K562 (cell line): ENCODE data around the gene RABGAP1L.

Experiments used
- AFF4 ChIP-seq: sonication (generic); formaldehyde crosslinking; IDR thresholded peaks from 2 replicates; pipeline ENCODE4 v1.8.0; 2023; ENCODE audit warnings: mild to moderate bottlenecking, missing genetic modification reagents
- ARNT ChIP-seq, 2 experiments: fragments of 450-650 bp; IDR thresholded peaks; 2 replicates each; pipeline ENCODE4 v1.6.1; 2016; ENCODE audit warnings: mild to moderate bottlenecking in 1 of 2
- ATF3 ChIP-seq, 2 experiments: fragments of 450-650 bp in 1 of 2; sonication (generic) in 1 of 2; formaldehyde crosslinking in 1 of 2; IDR thresholded peaks in 1 of 2; conservative IDR thresholded peaks in 1 of 2; 2 replicates each; pipeline versions ENCODE4 v1.6.1 to v1.8.1; 2016 to 2023; ENCODE audit warnings: mild to moderate bottlenecking in 2 of 2, moderate library complexity in 2 of 2, inconsistent platforms in 1 of 2, missing genetic modification reagents in 1 of 2
- CTCF ChIP-seq, 3 experiments: IDR thresholded peaks in 2 of 3; conservative IDR thresholded peaks in 1 of 3; 2 replicates each; pipeline ENCODE4 v1.5.1; 2011 to 2012; ENCODE audit warnings: low read length in 3 of 3, mild to moderate bottlenecking in 3 of 3, control low read depth in 2 of 3, improper control_type of control experiment in 1 of 3, inconsistent platforms in 1 of 3, low read depth in 1 of 3, mixed read lengths in 1 of 3, moderate library complexity in 1 of 3; ENCODE audit not compliant: insufficient read depth in 2 of 3
- ELF4 ChIP-seq: fragments of 450-650 bp; formaldehyde crosslinking; IDR thresholded peaks from 2 replicates; pipeline ENCODE4 v1.4.0; 2022; ENCODE audit warnings: missing genetic modification characterization
- EZH2 ChIP-seq: IDR thresholded peaks from 2 replicates; pipeline ENCODE4 v1.6.1; 2012; ENCODE audit warnings: low read depth, mild to moderate bottlenecking, inconsistent platforms, low read length, borderline replicate concordance
- KLF1 ChIP-seq: fragments of 450-650 bp; IDR thresholded peaks from 2 replicates; pipeline ENCODE4 v1.6.1; 2016; ENCODE audit warnings: missing genetic modification characterization, missing compliant biosample characterization
- PCBP2 ChIP-seq: fragments of 200-400 bp; formaldehyde crosslinking; IDR thresholded peaks from 2 replicates; pipeline ENCODE4 v1.6.1; 2018; ENCODE audit warnings: low read length, low read depth, mild to moderate bottlenecking, moderate library complexity; ENCODE audit not compliant: poor library complexity, severe bottlenecking
- POLR3G ChIP-seq: IDR thresholded peaks from 2 replicates; pipeline ENCODE4 v1.6.1; 2011; ENCODE audit not compliant: insufficient read length, insufficient replicate concordance; ENCODE audit errors: extremely low read depth
- RAD21 ChIP-seq, 2 experiments: fragments of 250-450 bp in 1 of 2; fragments of 450-650 bp in 1 of 2; sonication (Bioruptor Pico) in 1 of 2; formaldehyde crosslinking in 1 of 2; IDR thresholded peaks in 1 of 2; conservative IDR thresholded peaks in 1 of 2; 2 replicates each; pipeline versions ENCODE4 v1.4.0 to v1.8.0; 2020 to 2022; ENCODE audit warnings: mild to moderate bottlenecking in 2 of 2, moderate library complexity in 1 of 2
- SMARCC2 ChIP-seq: fragments of 450-650 bp; IDR thresholded peaks from 2 replicates; pipeline ENCODE4 v1.6.1; 2017; ENCODE audit warnings: antibody characterized with exemption, moderate library complexity, mild to moderate bottlenecking, low read depth
- TCFL5 ChIP-seq: fragments of 250-450 bp; sonication (Bioruptor Pico); conservative IDR thresholded peaks from 2 replicates; pipeline ENCODE4 v1.6.1; 2021; ENCODE audit warnings: mild to moderate bottlenecking, moderate library complexity, matching md5 sums
- U2AF1 ChIP-seq: fragments of 200-400 bp; formaldehyde crosslinking; optimal IDR thresholded peaks from 2 replicates; pipeline ENCODE3; 2017; ENCODE audit warnings: mild to moderate bottlenecking, low read depth, low read length, moderate library complexity
- ZNF584 ChIP-seq: fragments of 200-800 bp; sonication (Bioruptor generic); IDR thresholded peaks from 2 replicates; pipeline ENCODE4 v1.6.1; 2016; ENCODE audit warnings: low read depth, mild to moderate bottlenecking, missing genetic modification characterization, missing compliant biosample characterization

GRCh38 chr1:174736831-174737230 lies 577.5 kb downstream of the RABGAP1L start:
- TF ChIP-seq RAD21 (CRISPR knock-in tag; conservative IDR thresholded peaks at IDR 0.05 in 1 of 2, IDR thresholded peaks at IDR 0.05 in 1 of 2) (no peak), ARNT (IDR thresholded peaks at IDR 0.05) (no peak), CTCF (IDR thresholded peaks at IDR 0.05 in 2 of 3, conservative IDR thresholded peaks at IDR 0.05 in 1 of 3; ENCODE audit: insufficient read depth in 2 of 3, low read depth in 1 of 3, low read length in 3 of 3) (no peak), PCBP2 (no peak), EZH2 (no peak), POLR3G (no peak), SMARCC2 (no peak), ELF4 (CRISPR knock-in tag) (no peak), ATF3 (IDR thresholded peaks at IDR 0.05) (no peak), ATF3 (CRISPR knock-in tag; conservative IDR thresholded peaks at IDR 0.05) (no peak), KLF1 (tag) (no peak), AFF4 (CRISPR knock-in tag) (no peak), ZNF584 (no peak), U2AF1 (no peak), TCFL5 (no peak)
